Endodermal cell (in vitro differentiated cells): ENCODE results near the gene ERAL1. TPM values are rescaled to one million over a fixed set of nuclear protein-coding genes. Genes with fewer than 3 reads are reported as not detected.
"Not testable (repeated sequence)": the region's sequence is repeated elsewhere in the genome, so short reads cannot be mapped to it uniquely, and the experiment has no call there.

ENCODE experiments used
- DNase-seq: peaks from one replicate; pipeline ENCODE4 v3.0.0-alpha.2; 2017
- H3K27ac ChIP-seq: 2 replicates; pipeline ENCODE4 v1.5.1; 2013; ENCODE audit warnings: mild to moderate bottlenecking, low read depth, low read length, moderate library complexity
- H3K27me3 ChIP-seq: 2 replicates; pipeline ENCODE4 v1.6.1; 2013; ENCODE audit warnings: mild to moderate bottlenecking, low read length, moderate library complexity; ENCODE audit not compliant: insufficient read depth, control insufficient read depth, poor library complexity, severe bottlenecking
- H3K36me3 ChIP-seq: 2 replicates; pipeline ENCODE4 v1.7.0; 2013; ENCODE audit warnings: mild to moderate bottlenecking, low read length, moderate library complexity; ENCODE audit not compliant: control insufficient read depth, insufficient read depth
- H3K4me1 ChIP-seq: one replicate; pipeline ENCODE4 v1.7.0; 2013; ENCODE audit warnings: low read length; ENCODE audit not compliant: control insufficient read depth, insufficient read depth
- H3K4me3 ChIP-seq: 2 replicates; pipeline ENCODE4 v1.5.1; 2013; ENCODE audit warnings: mild to moderate bottlenecking, low read length, moderate library complexity
- H3K9ac ChIP-seq: 2 replicates; pipeline ENCODE4 v1.6.1; 2013; ENCODE audit warnings: mild to moderate bottlenecking, low read length, moderate library complexity; ENCODE audit not compliant: poor library complexity, severe bottlenecking; ENCODE audit errors: extremely low read depth
- H3K9me3 ChIP-seq: 2 replicates; pipeline ENCODE4 v1.6.1; 2013; ENCODE audit warnings: mild to moderate bottlenecking, low read length, moderate library complexity; ENCODE audit not compliant: control insufficient read depth
- H3K27ac Mint-ChIP-seq: 2 replicates; pipeline ENCODE4 v1.8.0; 2020; ENCODE audit warnings: mixed read lengths
- H3K27me3 Mint-ChIP-seq: 2 replicates; pipeline ENCODE4 v1.8.0; 2021; ENCODE audit warnings: mild to moderate bottlenecking, mixed read lengths; ENCODE audit not compliant: insufficient read depth
- H3K36me3 Mint-ChIP-seq: 2 replicates; pipeline ENCODE4 v1.8.0; 2020; ENCODE audit warnings: low read depth, mixed read lengths
- H3K4me1 Mint-ChIP-seq: 2 replicates; pipeline ENCODE4 v1.8.0; 2020; ENCODE audit warnings: mixed read lengths
- H3K4me3 Mint-ChIP-seq: 2 replicates; pipeline ENCODE4 v1.8.0; 2020; ENCODE audit warnings: mild to moderate bottlenecking, moderate library complexity, mixed read lengths
- H3K9me3 Mint-ChIP-seq: 2 replicates; pipeline ENCODE4 v1.8.0; 2020; ENCODE audit warnings: mild to moderate bottlenecking, mixed read lengths
- WGBS, 2 experiments: methylation state at CpG; one replicate each; pipeline versions ENCODE4 v1.1.5 to v1.1.7; 2013; ENCODE audit warnings: missing lambda C conversion rate in 2 of 2, mixed read lengths in 1 of 2; ENCODE audit not compliant: insufficient coverage in 1 of 2, insufficient read length in 1 of 2; 5-methylcytosine and 5-hydroxymethylcytosine counted together
- total RNA-seq, 2 donors: library from RNA; stranded (reverse); fragmentation: NEBNext Ultra II Directional in 1 of 2; extraction: Animal tissue kit (Norgen Biotek cat#: 25700) in 1 of 2; gene quantifications; 2 replicates in 1 of 2; 3 replicates in 1 of 2; pipeline ENCODE4 v1.2.1, GENCODE V29; 2021
- TF ChIP-seq, protein P1 (sequence below): fragments of 200-600 bp; sonication (generic); conservative IDR thresholded peaks from 2 replicates; pipeline ENCODE4 v1.5.0; 2021; ENCODE audit warnings: antibody characterized with exemption, mild to moderate bottlenecking

Gene ERAL1
- total RNA-seq, 2 donors from 2014 or later = 54.2 to 60.9 TPM

DNA sequence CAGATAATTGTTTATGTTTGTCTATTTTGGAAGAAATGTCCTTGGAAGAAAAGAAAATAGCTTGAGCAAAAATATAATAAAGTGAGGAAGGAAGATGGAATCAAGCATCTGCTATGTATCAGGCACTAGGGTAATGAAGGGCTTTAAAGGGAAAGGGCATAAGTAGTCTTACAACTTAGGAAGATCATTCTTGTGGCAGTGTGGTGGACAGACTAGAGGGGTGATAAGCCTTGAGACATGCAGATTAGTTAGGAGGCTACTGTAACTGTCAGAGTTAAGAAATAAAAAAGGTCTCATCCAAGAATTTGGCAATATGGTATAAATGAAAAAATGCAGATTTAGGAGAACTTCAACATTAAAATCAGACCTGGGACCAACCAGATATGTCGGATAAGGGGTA is 27.1 kb upstream of the ERAL1 start:
- Mint-ChIP-seq H3K27ac (peak overlapping the region; percentile 27), H3K4me3 (no peak overlapping the region), H3K27me3 (no peaks in the 10 kb centered on the region), H3K9me3 (no peaks in the 10 kb centered on the region), H3K36me3 (peaks cover 21% of the 10 kb centered on the region), H3K4me1 (peaks cover 3% of the 10 kb centered on the region)
- WGBS, 2 experiments = no CpG with 5 or more reads among the region's 1 CpG
- H3K4me3 ChIP-seq = no peak overlapping the region
- peak; percentile 6 for DNase-seq
- no peak overlapping the region for H3K27ac ChIP-seq
- no peaks in the 10 kb centered on the region for H3K4me1 ChIP-seq
- TF ChIP-seq, protein P1, sequence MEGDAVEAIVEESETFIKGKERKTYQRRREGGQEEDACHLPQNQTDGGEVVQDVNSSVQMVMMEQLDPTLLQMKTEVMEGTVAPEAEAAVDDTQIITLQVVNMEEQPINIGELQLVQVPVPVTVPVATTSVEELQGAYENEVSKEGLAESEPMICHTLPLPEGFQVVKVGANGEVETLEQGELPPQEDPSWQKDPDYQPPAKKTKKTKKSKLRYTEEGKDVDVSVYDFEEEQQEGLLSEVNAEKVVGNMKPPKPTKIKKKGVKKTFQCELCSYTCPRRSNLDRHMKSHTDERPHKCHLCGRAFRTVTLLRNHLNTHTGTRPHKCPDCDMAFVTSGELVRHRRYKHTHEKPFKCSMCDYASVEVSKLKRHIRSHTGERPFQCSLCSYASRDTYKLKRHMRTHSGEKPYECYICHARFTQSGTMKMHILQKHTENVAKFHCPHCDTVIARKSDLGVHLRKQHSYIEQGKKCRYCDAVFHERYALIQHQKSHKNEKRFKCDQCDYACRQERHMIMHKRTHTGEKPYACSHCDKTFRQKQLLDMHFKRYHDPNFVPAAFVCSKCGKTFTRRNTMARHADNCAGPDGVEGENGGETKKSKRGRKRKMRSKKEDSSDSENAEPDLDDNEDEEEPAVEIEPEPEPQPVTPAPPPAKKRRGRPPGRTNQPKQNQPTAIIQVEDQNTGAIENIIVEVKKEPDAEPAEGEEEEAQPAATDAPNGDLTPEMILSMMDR = no peak
- peaks cover 11% of the 10 kb centered on the region for H3K36me3 ChIP-seq
- no peaks in the 10 kb centered on the region for H3K9me3 ChIP-seq
- no peaks in the 10 kb centered on the region for H3K27me3 ChIP-seq
- H3K9ac ChIP-seq = no peak overlapping the region

DNA sequence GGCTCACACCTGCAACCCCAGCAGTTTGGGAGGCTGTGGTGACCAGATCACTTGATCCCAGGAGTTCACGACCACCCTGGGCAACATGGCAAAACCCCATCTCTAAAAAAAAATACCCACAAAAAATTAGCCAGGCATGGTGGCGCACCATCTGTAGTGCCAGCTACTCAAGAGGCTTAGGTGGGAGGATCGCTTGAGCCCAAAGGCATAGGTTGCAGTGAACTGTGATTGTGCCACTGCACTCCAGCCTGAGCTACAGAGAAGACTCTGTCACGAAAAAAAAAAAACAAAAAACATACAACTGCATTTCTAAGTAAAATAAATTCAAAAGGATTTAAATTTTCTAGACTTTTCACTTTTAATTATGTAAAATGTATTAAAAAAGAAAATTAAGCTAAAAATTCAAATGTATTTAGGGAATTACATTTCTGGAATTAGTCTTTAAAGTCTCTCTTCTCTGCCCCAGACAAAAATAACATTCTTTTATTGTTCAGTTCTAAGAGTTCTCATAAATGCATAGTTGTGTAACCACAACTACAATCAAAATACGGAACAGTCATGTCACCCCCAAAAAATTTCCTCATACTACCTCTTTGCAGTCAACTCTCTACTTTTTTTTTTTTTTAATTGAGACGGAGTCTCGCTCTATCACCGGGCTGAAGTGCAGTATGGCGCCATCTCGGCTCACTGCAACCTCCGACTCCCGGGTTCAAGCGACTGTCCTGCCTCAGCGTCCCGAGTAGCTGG is 26.3 kb upstream of the ERAL1 start:
- Histone ChIP-seq H3K4me3 (no peak overlapping the region), H3K4me1 (no peaks in the 10 kb centered on the region), H3K9me3 (no peaks in the 10 kb centered on the region), H3K27me3 (no peaks in the 10 kb centered on the region), H3K36me3 (peaks cover 11% of the 10 kb centered on the region), H3K27ac (no peak overlapping the region), H3K9ac (no peak overlapping the region)
- H3K9me3 Mint-ChIP-seq = no peaks in the 10 kb centered on the region
- H3K36me3 Mint-ChIP-seq = peaks cover 21% of the 10 kb centered on the region
- peaks cover 3% of the 10 kb centered on the region for H3K4me1 Mint-ChIP-seq
- TF ChIP-seq, protein P1 = no peak
- 92 to 97% methylated on average over 9 to 14 of the region's 15 CpGs for WGBS, 2 experiments
- DNase-seq = peak; percentile 46
- no peaks in the 10 kb centered on the region for H3K27me3 Mint-ChIP-seq
- H3K4me3 Mint-ChIP-seq = no peak overlapping the region
- no peak overlapping the region for H3K27ac Mint-ChIP-seq

DNA sequence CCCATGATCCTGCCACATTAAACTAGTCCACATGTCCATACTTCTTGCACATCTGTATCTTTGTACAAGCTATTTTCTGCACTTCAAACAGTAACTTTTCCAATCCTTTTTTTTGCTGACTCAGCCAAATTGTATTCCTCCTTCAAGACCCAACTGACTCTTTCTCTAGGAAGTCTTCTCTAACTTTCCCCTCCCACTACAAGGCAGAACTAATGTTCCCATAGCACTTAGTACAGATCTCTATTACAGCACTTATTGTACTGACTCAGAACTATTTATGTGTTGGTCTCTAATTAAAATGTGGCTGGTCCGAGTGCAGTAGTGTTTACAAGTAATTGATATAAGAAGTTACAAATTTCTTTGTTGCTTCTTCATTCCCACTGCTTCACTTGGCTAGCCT is 20.4 kb upstream of the ERAL1 start:
- Mint-ChIP-seq H3K27ac (no peak overlapping the region), H3K36me3 (peaks cover 31% of the 10 kb centered on the region), H3K4me3 (no peak overlapping the region), H3K4me1 (no peaks in the 10 kb centered on the region), H3K9me3 (peaks cover 2% of the 10 kb centered on the region), H3K27me3 (no peaks in the 10 kb centered on the region)
- H3K27me3 ChIP-seq = no peaks in the 10 kb centered on the region
- no peak for DNase-seq
- peaks cover 19% of the 10 kb centered on the region for H3K36me3 ChIP-seq
- no peak overlapping the region for H3K4me3 ChIP-seq
- H3K9me3 ChIP-seq = no peaks in the 10 kb centered on the region
- no peak overlapping the region for H3K27ac ChIP-seq
- H3K4me1 ChIP-seq = no peaks in the 10 kb centered on the region
- TF ChIP-seq, protein P1 = no peak
- no peak overlapping the region for H3K9ac ChIP-seq
- 100% methylated on average over 1 of the region's 1 CpG; no CpG with 5 or more reads in 1 of the 2 experiments for WGBS, 2 experiments

DNA sequence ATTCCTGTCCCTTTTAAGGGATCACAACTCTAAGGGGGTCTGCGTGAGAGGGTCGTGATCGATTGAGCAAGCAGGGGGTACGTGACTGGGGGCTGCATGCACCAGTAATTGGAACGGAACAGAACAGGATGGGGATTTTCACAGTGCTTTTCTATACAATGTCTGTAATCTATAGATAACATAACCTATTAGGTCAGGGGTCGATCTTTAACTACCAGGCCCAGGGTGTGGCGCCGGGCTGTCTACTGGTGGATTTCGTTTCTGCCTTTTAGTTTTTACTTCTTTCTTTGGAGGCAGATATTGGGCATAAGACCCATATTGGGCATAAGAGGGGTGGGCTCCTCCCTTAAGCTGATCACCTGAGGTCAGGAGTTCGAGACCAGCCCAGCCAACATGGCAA is 18.3 kb upstream of the ERAL1 start:
- H3K9ac ChIP-seq, H3K9me3 Mint-ChIP-seq, H3K4me1 ChIP-seq, H3K27ac ChIP-seq, H3K4me3 ChIP-seq, H3K4me3 Mint-ChIP-seq, H3K4me1 Mint-ChIP-seq, H3K27me3 ChIP-seq, H3K27me3 Mint-ChIP-seq, H3K27ac Mint-ChIP-seq, H3K9me3 ChIP-seq: not testable (repeated sequence)
- peaks cover 12% of the 10 kb centered on the region for H3K36me3 ChIP-seq
- WGBS, 2 experiments = 97 to 100% methylated on average over 4 to 9 of the region's 10 CpGs
- H3K36me3 Mint-ChIP-seq = peaks cover 23% of the 10 kb centered on the region
- peak; percentile 21 for DNase-seq
